ENCODE results near the gene MCHR1. TPM values are rescaled to one million over a fixed set of nuclear protein-coding genes. Genes with fewer than 3 reads are reported as not detected.

The MCHR1 gene
- total RNA-seq, 1 experiment from 2014 or later = 1.0 TPM

- TF ChIP-seq, protein P1, sequence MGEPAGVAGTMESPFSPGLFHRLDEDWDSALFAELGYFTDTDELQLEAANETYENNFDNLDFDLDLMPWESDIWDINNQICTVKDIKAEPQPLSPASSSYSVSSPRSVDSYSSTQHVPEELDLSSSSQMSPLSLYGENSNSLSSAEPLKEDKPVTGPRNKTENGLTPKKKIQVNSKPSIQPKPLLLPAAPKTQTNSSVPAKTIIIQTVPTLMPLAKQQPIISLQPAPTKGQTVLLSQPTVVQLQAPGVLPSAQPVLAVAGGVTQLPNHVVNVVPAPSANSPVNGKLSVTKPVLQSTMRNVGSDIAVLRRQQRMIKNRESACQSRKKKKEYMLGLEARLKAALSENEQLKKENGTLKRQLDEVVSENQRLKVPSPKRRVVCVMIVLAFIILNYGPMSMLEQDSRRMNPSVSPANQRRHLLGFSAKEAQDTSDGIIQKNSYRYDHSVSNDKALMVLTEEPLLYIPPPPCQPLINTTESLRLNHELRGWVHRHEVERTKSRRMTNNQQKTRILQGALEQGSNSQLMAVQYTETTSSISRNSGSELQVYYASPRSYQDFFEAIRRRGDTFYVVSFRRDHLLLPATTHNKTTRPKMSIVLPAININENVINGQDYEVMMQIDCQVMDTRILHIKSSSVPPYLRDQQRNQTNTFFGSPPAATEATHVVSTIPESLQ (CRISPR knock-in tag; IDR thresholded peaks at IDR 0.05) = no peak
- no peak for TF ChIP-seq NFYB (CRISPR knock-in tag; conservative IDR thresholded peaks at IDR 0.05; ENCODE audit: low read depth)
- no peak for TF ChIP-seq FOXP4 (CRISPR knock-in tag; IDR thresholded peaks at IDR 0.05)
- no peak for TF ChIP-seq NR1H2 (CRISPR knock-in tag; IDR thresholded peaks at IDR 0.05)
- no peak for TF ChIP-seq ZNF121 (CRISPR knock-in tag; IDR thresholded peaks at IDR 0.05)
- TF ChIP-seq ATF1 (CRISPR knock-in tag; IDR thresholded peaks at IDR 0.05) = no peak
- TF ChIP-seq, protein P2, sequence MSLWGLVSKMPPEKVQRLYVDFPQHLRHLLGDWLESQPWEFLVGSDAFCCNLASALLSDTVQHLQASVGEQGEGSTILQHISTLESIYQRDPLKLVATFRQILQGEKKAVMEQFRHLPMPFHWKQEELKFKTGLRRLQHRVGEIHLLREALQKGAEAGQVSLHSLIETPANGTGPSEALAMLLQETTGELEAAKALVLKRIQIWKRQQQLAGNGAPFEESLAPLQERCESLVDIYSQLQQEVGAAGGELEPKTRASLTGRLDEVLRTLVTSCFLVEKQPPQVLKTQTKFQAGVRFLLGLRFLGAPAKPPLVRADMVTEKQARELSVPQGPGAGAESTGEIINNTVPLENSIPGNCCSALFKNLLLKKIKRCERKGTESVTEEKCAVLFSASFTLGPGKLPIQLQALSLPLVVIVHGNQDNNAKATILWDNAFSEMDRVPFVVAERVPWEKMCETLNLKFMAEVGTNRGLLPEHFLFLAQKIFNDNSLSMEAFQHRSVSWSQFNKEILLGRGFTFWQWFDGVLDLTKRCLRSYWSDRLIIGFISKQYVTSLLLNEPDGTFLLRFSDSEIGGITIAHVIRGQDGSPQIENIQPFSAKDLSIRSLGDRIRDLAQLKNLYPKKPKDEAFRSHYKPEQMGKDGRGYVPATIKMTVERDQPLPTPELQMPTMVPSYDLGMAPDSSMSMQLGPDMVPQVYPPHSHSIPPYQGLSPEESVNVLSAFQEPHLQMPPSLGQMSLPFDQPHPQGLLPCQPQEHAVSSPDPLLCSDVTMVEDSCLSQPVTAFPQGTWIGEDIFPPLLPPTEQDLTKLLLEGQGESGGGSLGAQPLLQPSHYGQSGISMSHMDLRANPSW (CRISPR knock-in tag; conservative IDR thresholded peaks at IDR 0.05; ENCODE audit: low read depth) = no peak
- TF ChIP-seq ESRRA (CRISPR knock-in tag; IDR thresholded peaks at IDR 0.05; ENCODE audit: borderline replicate concordance) = no peak
- no peak for TF ChIP-seq ETV6 (CRISPR knock-in tag; IDR thresholded peaks at IDR 0.05)
Observed at GRCh38 chr22:40668611-40669411, 10.5 kb upstream of the MCHR1 start (continued).

DNA sequence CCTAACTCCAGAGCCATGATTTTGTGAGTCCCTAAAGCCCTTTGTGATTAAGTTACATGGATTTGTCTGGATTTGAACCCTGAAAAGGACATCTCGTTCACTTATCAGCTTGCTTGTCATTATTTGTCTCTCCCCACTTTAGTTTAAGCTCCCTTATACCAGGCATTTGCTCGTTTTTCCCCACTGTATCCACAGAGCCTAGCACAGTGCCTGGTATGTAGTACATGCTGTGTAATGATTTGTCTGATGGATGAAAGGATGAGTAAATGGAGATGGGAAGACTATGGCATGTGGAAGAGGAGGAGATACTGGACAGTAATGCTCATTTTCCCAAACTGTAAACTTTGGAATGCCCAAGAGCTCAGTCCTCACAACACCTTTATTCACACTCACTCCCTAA, 9.2 kb upstream of the MCHR1 start:
- DNase-seq (ENCODE audit: low spot score) (no peak), ATAC-seq (no peak)
- Mint-ChIP-seq H3K27me3 (ENCODE audit: low read depth) (no peaks in the 10 kb centered on the region), H3K4me1 (peaks cover 5% of the 10 kb centered on the region), H3K9me3 (peaks cover 13% of the 10 kb centered on the region), H3K27ac (no peak overlapping the region), H3K4me3 (no peak overlapping the region), H3K36me3 (no peaks in the 10 kb centered on the region)
- CTCF ChIA-PET = interaction anchor here (1.0 to 1.8 kb wide), 2 partner anchors 10 to 81 kb away, joined by 3 to 6 read pairs; partner anchors contain the start of gene MCHR1
- no peak for TF ChIP-seq ETV6 (CRISPR knock-in tag; IDR thresholded peaks at IDR 0.05)
- TF ChIP-seq ZNF232 (CRISPR knock-in tag; IDR thresholded peaks at IDR 0.05) = no peak
- no peak for TF ChIP-seq JAZF1 (CRISPR knock-in tag; IDR thresholded peaks at IDR 0.05)
- TF ChIP-seq CREM (CRISPR knock-in tag; IDR thresholded peaks at IDR 0.05) = no peak
- no peak for TF ChIP-seq ZNF317 (CRISPR knock-in tag; IDR thresholded peaks at IDR 0.05; ENCODE audit: borderline replicate concordance, low read depth)
- no peak for TF ChIP-seq USF2 (CRISPR knock-in tag; IDR thresholded peaks at IDR 0.05)
- TF ChIP-seq ZNF263 (CRISPR knock-in tag; IDR thresholded peaks at IDR 0.05; ENCODE audit: low read depth) = no peak
- no peak for TF ChIP-seq ZNF512 (CRISPR knock-in tag; IDR thresholded peaks at IDR 0.05; ENCODE audit: borderline replicate concordance)
- TF ChIP-seq, protein P2 (CRISPR knock-in tag; conservative IDR thresholded peaks at IDR 0.05; ENCODE audit: low read depth) = no peak
- TF ChIP-seq ATF2 (CRISPR knock-in tag; IDR thresholded peaks at IDR 0.05; ENCODE audit: borderline replicate concordance, low read depth) = no peak
- TF ChIP-seq GABPB1 (CRISPR knock-in tag; IDR thresholded peaks at IDR 0.05) = no peak
- TF ChIP-seq MXD4 (CRISPR knock-in tag; IDR thresholded peaks at IDR 0.05; ENCODE audit: borderline replicate concordance) = no peak
- POLR2A ChIA-PET = interaction anchor here (0.6 kb wide), 1 partner anchor 976 kb away, joined by 3 read pairs; no protein-coding TSS in a partner anchor
